GM13977 (cell line): ENCODE data around the gene CCSER1.
"Not testable (repeated sequence)": the region's sequence is repeated elsewhere in the genome, so short reads cannot be mapped to it uniquely, and the experiment has no call there.

Source experiments
- DNase-seq: peaks from one replicate; pipeline ENCODE4 v3.0.0; 2012; ENCODE audit warnings: low spot score
- CTCF ChIP-seq: IDR thresholded peaks from 2 replicates; pipeline ENCODE4 v1.5.1; 2012; ENCODE audit warnings: mild to moderate bottlenecking, control low read depth; ENCODE audit not compliant: insufficient read depth; ENCODE audit errors: extremely low read depth, missing control alignments
- in situ Hi-C: fragments of 300-500 bp; cut with MboI; formaldehyde crosslinking; loops from one replicate; pipeline ENCODE4 v1.12.0; 2022; ENCODE audit warnings: low sequenced_read_pairs, low pct_unique_long_range_greater_than_20kb, mixed read lengths, inconsistent platforms; ENCODE audit not compliant: unreplicated experiment

The CCSER1 gene

GRCh38 chr4:91243132-91243531 is 1115.9 kb downstream of the CCSER1 start:
- no peak for TF ChIP-seq CTCF
- in situ Hi-C loops = no loop called here
- no peak for DNase-seq

GRCh38 chr4:91256043-91256442 is 1128.8 kb downstream of the CCSER1 start:
- in situ Hi-C loops = no loop called here

GRCh38 chr4:91256751-91257150 is 1129.6 kb downstream of the CCSER1 start:
- no peak for DNase-seq
- in situ Hi-C loops = no loop called here
- TF ChIP-seq CTCF = no peak

More at GRCh38 chr4:91256043-91256442, 1128.8 kb downstream of the CCSER1 start:
- no peak for DNase-seq
- TF ChIP-seq CTCF = no peak

- in situ Hi-C loops = no loop called here
- no peak for TF ChIP-seq CTCF
- DNase-seq = no peak
These were observed 1130.5 kb downstream of the CCSER1 start for GRCh38 chr4:91257721-91258120.

- in situ Hi-C loops = no loop called here
- no peak for DNase-seq
- no peak for TF ChIP-seq CTCF
These were observed 1131.1 kb downstream of the CCSER1 start for GRCh38 chr4:91258326-91258725.

DNA sequence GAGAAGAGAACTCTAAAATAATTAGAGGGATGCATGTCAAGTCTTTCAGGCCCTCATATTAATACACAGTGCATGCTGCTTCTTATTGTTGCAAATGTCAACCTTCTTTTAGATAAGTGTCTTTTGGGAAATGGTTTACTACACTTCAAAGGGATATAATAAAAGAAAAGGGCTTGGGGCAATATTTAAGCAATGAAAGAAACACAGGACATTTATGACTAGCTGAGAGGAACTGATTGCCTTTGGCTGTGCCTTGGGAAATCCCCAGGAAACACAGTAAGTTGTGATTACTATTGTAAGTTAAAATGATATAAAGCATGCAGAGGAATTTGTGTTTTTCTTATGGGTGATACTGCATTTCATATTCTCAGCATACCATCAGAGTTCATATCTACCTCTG is 1140.3 kb downstream of the CCSER1 start:
- no peak for DNase-seq
- in situ Hi-C loops = no loop called here
- no peak for TF ChIP-seq CTCF

GRCh38 chr4:91268481-91268880 is 1141.3 kb downstream of the CCSER1 start:
- DNase-seq, in situ Hi-C loops: not testable (repeated sequence)
